ELF-1 (cell line): ENCODE data around the gene CDH4.
"Not testable (repeated sequence)": the region's sequence is repeated elsewhere in the genome, so short reads cannot be mapped to it uniquely, and the experiment has no call there.

ENCODE experiments used
- DNase-seq: peaks from one replicate; pipeline ENCODE4 v3.0.0-alpha.2; 2016; ENCODE audit warnings: low read depth, low spot score

Gene CDH4

DNA sequence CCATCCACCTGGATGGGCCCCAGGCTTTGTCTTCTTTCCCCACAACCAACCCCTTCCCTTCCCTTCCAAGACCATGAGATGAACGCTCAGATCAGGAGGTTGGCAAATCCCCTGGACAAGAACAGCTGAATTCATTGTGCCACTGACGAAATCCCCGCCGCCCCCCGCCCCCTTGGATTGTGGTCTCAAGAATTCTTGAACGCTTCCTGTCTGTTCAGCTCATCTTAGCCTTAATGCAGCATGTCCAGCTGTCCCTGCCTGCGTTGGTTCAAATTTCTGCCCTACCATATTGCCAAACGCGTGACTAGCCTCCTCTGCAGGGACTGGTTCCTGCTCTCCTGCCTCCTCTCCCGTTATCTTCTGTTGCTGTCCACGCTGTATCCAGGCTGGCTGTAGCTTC, 133.2 kb downstream of the CDH4 start:
- no peak for DNase-seq

- DNase-seq, result no peak
Measured at GRCh38 chr20:61385731-61386130, 133.7 kb downstream of the CDH4 start.

DNA sequence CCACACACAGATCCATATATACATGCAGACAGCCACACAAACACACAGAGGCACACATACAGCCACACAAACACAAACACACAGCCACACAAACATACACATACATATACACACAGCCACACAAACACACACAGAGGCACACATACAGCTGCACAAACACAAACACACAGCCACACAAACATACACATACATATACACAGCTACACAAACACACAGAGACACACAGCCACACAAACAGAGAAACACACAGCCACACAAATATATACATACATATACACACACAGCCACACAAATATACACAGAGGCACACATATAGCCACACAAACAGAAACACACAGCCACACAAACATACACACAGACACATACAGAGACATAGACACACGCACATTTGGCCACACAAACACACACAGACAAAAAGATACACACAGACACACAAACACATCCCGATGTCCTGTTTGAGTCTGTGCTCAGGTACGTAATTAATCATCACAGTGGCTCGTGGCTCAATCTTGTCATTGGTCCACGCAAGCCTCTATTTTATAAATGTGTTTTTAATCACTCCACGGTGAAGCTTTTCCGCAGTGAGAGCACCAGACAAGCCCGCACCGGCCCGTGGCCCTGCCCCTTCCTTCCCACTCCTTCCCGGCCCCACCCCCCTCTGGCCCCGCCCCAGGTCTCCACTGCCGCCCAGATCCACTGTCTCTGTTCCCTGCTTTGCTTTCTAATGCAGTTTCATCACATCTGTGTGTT, 135.3 kb downstream of the CDH4 start:
- no peak for DNase-seq

- DNase-seq, result no peak
Measured at GRCh38 chr20:61387954-61388348, 135.9 kb downstream of the CDH4 start.

GRCh38 chr20:61389077-61389476, 137.0 kb downstream of the CDH4 start:
- no peak for DNase-seq

GRCh38 chr20:61391185-61391584, 139.1 kb downstream of the CDH4 start:
- DNase-seq, result no peak

GRCh38 chr20:61391812-61392520, 139.9 kb downstream of the CDH4 start:
- DNase-seq, result peak; percentile 63

GRCh38 chr20:61394088-61394799, 142.2 kb downstream of the CDH4 start:
- DNase-seq, result no peak

DNA sequence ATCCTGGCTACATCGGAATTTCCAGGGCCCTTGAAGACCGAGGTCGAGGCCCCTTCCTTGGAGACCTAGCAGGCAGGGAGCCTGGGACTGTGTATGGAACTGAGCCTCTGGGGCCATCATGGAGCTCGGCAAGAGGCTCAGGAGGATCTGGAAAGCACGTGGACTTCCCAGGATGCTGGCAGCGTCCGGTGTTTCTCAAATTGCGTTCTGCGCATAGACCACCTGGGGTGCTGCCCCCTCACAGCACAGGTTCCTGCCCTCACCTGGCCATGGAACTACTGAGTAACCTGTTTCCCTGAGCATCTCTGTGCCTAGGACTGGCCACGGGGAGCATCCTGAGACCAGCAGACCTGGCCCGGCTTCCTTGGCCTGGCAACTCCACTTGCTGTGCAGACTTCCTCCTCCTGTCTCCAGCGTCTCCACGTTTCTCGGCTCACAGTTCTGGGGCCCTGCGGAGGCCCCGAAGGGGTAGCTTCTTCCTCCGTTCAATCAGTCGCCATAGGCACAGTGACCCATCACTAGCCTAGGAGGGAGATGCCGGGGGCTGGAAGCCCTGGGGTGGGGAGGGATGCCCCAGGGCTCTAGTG, 144.3 kb downstream of the CDH4 start:
- no peak for DNase-seq

DNA sequence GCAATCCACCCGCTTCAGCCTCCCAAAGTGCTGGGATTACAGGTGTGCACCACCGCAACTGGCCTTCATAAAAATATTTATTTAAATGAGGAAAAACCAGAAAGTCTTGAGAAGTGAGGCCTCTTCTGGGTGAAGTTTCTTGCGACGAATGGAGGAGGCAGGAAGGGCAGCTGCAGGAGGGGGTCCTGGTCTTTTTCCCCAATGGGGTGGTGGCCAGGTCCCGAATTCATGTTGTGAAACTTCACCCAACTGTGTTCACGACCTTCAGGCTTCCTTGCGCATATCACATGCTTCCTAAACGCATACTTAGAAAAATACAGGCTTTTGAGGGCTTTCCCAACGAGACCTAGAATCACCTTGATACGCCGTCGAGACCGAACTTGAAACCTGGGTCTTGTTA, 145.1 kb downstream of the CDH4 start:
- DNase-seq, result no peak

- DNase-seq, result no peak
Measured at GRCh38 chr20:61397790-61398189, 145.7 kb downstream of the CDH4 start.

- no peak for DNase-seq
Measured at GRCh38 chr20:61399433-61399832, 147.4 kb downstream of the CDH4 start.

DNA sequence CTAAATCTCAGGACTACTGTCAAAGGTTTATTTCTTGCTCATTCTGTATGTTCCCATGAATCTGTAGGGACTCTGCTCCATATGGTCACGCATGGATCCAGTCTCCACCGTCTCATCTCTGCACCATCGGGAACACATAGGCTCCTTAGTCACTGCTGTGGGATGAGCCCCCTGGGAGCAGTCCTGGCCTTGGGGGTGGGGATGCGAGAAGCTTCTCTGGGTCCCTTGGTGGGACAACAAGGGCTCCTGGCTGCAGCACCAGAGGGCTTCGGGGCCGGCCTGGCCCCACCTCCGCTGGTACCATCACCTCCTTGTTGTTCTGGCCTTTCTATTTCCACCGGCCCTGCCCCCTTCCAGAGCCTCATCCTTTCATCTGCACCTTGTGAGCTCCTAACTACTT, 148.4 kb downstream of the CDH4 start:
- no peak for DNase-seq

DNA sequence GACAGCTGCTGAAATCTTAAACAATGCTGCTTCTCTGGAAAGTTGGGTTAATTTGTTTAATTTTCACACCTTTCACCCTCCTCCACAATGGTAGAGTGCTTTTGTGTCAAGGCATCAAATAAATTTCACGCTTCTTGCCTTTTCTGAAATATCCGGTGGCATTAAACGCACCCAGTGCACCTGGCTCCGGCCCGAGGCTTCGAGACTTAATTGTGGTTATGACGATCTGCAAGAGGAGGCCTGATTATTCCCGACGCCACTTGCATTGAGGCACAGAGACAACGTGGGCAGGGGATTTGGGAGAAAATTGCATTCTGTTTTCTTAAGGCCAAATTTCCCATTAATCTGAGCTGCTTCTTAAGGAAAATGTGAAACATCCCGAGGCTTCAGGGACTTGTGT, 152.2 kb downstream of the CDH4 start:
- DNase-seq, result no peak

GRCh38 chr20:61405007-61405406, 152.9 kb downstream of the CDH4 start:
- no peak for DNase-seq

DNA sequence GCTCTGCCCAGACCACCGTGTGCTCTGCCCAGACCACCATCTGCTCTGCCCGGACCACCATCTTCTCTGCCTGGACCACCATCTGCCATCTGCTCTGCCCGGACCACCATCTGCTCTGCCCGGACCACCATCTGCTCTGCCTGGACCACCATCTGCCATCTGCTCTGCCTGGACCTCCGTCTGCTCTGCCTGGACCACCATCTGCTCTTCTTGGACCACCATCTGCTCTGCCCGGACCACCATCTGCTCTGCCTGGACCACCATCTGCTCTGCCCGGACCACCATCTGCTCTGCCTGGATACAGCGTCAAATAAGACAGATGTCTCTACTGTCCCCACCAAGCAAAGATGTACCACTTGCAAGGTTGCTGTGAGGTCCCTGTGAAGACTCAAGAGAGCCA, 154.7 kb downstream of the CDH4 start:
- not testable (repeated sequence) for DNase-seq

DNA sequence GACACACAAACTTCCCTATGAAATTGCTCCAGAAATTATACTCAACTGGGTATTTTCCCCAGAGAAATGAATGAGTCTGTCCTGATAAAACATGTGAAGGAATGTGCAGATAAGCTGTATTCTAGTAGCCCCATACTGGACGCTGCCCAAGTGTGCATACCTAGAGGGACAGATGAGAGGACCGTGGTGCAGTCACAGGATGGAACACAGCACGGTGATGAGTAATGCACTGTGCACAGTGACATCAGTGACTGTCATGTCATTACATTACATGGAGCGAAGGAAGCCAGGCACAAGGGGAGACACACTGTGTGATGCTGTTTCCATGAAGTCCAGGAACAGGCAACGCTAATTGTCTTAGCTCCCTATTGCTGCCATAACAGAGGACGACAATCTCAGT, 155.5 kb downstream of the CDH4 start:
- DNase-seq, result no peak

- DNase-seq, result no peak
Measured at GRCh38 chr20:61408951-61409740, 157.1 kb downstream of the CDH4 start.

- DNase-seq, result no peak
Measured at GRCh38 chr20:61411743-61412142, 159.7 kb downstream of the CDH4 start.

GRCh38 chr20:61413752-61414151, 161.7 kb downstream of the CDH4 start:
- DNase-seq, result no peak

- no peak for DNase-seq
Measured at GRCh38 chr20:61414455-61414991, 162.5 kb downstream of the CDH4 start.
